Suprapubic skin (tissue), 4 donors: ENCODE results near the gene GABRP. TPM values are rescaled to one million over a fixed set of nuclear protein-coding genes. Genes with fewer than 3 reads are reported as not detected.

ENCODE experiments used
- DNase-seq, 2 donors: peaks; one replicate each; pipeline ENCODE4 v3.0.0-alpha.2; 2019; ENCODE audit warnings: low spot score in 2 of 2
- H3K27ac ChIP-seq: fragments of 200-600 bp; sonication (generic); one replicate; pipeline ENCODE4 v1.5.1; 2019
- H3K27me3 ChIP-seq: fragments of 200-600 bp; sonication (generic); one replicate; pipeline ENCODE4 v1.5.1; 2019
- H3K36me3 ChIP-seq: fragments of 200-600 bp; sonication (generic); one replicate; pipeline ENCODE4 v1.5.1; 2019
- H3K4me1 ChIP-seq: fragments of 200-600 bp; sonication (generic); one replicate; pipeline ENCODE4 v1.5.1; 2019
- H3K4me3 ChIP-seq: fragments of 200-600 bp; sonication (generic); one replicate; pipeline ENCODE4 v1.5.1; 2019; ENCODE audit warnings: mild to moderate bottlenecking
- H3K9me3 ChIP-seq: fragments of 200-600 bp; sonication (generic); one replicate; pipeline ENCODE4 v1.5.1; 2019
- EP300 ChIP-seq: sonication (generic); formaldehyde crosslinking; IDR thresholded peaks from one replicate; pipeline ENCODE4 v1.6.1; 2017; ENCODE audit warnings: antibody characterized with exemption
- POLR2A ChIP-seq, 2 donors: fragments of 450-650 bp; IDR thresholded peaks; one replicate each; pipeline ENCODE4 v1.6.1; 2017; ENCODE audit warnings: antibody characterized with exemption in 2 of 2, mild to moderate bottlenecking in 2 of 2, moderate library complexity in 2 of 2
- POLR2AphosphoS5 ChIP-seq, 3 donors: sonication (generic); formaldehyde crosslinking; IDR thresholded peaks; one replicate each; pipeline ENCODE4 v1.6.1; 2017; ENCODE audit warnings: antibody characterized with exemption in 3 of 3
- WGBS: methylation state at CpG from one replicate; pipeline ENCODE4 v1.1.5; 2018; 5-methylcytosine and 5-hydroxymethylcytosine counted together
- total RNA-seq, 4 donors: library from RNA; depleted of rRNA; stranded (reverse); fragments of >200 nt; gene quantifications; one replicate each; pipeline ENCODE4 v1.1.0, GENCODE V29; 2016
- TF ChIP-seq, protein P1 (sequence below), 2 donors: fragments of 200-600 bp in 1 of 2; fragments of 450-650 bp in 1 of 2; sonication (generic) in 1 of 2; IDR thresholded peaks; one replicate each; pipeline ENCODE4 v1.5.1; 2016 to 2019; ENCODE audit warnings: antibody characterized with exemption in 2 of 2, mild to moderate bottlenecking in 1 of 2, moderate library complexity in 1 of 2

Gene GABRP
- total RNA-seq, 4 donors from 2014 or later, result 8.0 to 24.3 (median 16.1) TPM

DNA sequence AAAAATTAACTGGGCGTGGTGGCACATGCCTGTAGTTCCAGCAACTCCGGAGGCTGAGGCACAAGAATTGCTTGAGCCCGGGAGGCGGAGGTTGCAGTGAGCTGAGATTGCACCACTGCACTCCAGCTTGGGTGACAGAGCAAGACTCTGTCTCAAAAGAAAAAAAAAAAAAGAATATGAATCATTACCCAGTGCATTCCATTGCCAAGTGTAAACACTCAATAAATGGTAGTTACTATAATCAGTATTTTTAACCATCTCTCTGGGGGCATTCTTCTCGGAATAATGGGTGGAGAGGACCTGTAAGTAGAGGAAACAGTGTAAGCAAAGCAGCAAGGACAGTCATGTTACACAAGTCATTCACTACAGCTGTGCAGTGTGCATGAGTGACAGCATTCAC, 64.5 kb downstream of the GABRP start:
- TF ChIP-seq POLR2A (IDR thresholded peaks at IDR 0.05) (no peak), POLR2AphosphoS5 (IDR thresholded peaks at IDR 0.05) (no peak), EP300 (no peak)
- TF ChIP-seq, protein P1, sequence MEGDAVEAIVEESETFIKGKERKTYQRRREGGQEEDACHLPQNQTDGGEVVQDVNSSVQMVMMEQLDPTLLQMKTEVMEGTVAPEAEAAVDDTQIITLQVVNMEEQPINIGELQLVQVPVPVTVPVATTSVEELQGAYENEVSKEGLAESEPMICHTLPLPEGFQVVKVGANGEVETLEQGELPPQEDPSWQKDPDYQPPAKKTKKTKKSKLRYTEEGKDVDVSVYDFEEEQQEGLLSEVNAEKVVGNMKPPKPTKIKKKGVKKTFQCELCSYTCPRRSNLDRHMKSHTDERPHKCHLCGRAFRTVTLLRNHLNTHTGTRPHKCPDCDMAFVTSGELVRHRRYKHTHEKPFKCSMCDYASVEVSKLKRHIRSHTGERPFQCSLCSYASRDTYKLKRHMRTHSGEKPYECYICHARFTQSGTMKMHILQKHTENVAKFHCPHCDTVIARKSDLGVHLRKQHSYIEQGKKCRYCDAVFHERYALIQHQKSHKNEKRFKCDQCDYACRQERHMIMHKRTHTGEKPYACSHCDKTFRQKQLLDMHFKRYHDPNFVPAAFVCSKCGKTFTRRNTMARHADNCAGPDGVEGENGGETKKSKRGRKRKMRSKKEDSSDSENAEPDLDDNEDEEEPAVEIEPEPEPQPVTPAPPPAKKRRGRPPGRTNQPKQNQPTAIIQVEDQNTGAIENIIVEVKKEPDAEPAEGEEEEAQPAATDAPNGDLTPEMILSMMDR (IDR thresholded peaks at IDR 0.05), result no peak
- no peaks in the 10 kb centered on the region for H3K4me1 ChIP-seq
- WGBS, result 60% methylated on average over 5 of the region's 5 CpGs
- H3K27me3 ChIP-seq, result peaks cover 2% of the 10 kb centered on the region
- H3K9me3 ChIP-seq, result no peaks in the 10 kb centered on the region
- DNase-seq, result no peak
- H3K4me3 ChIP-seq, result no peak overlapping the region
- H3K36me3 ChIP-seq, result no peaks in the 10 kb centered on the region
- no peak overlapping the region for H3K27ac ChIP-seq

DNA sequence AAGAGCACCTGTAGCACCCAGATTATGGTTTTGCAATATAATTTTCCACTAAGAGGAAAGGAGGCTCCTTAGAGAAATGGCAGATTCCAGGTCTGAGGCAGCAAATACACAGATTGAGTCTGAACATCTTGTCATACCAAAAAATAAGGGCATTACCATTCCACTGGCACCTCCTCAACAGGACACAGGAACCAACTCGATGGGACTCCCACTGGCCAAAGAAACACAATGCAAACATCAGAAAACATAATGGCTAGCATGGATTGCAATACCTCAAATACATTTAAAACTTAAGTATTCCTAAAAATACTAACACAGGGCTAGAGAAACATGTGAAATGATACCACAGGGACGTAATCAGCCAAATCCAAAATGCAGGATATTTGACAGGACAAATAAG, 65.8 kb downstream of the GABRP start:
- TF ChIP-seq POLR2AphosphoS5 (IDR thresholded peaks at IDR 0.05) (no peak), POLR2A (IDR thresholded peaks at IDR 0.05) (no peak), EP300 (no peak)
- TF ChIP-seq, protein P1 (IDR thresholded peaks at IDR 0.05), result no peak
- WGBS, result 66% methylated on average over 2 of the region's 2 CpGs

DNA sequence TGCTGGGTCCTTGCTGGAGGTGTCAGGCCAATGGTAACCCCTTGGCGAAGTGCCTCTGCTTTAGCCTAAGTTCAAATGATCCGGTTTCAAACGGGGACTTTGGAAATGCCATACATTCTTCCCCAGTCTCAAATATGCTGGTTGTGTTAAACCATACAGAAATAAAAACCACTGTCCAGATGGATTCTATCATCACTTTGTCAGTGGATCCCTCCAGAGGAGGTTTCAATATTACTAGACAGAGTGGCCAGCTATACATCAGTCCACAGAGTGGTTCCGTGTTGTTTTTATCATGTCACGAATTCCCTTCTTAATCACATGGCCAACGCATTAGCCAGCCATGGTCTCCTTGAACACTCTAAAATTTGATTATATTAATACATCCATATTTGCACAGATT, 71.0 kb downstream of the GABRP start:
- peaks cover 2% of the 10 kb centered on the region for H3K9me3 ChIP-seq
- no peaks in the 10 kb centered on the region for H3K36me3 ChIP-seq
- DNase-seq, result no peak
- no peak overlapping the region for H3K27ac ChIP-seq
- H3K4me3 ChIP-seq, result no peak overlapping the region
- H3K4me1 ChIP-seq, result no peaks in the 10 kb centered on the region
- WGBS, result 81% methylated on average over 6 of the region's 6 CpGs
- H3K27me3 ChIP-seq, result no peaks in the 10 kb centered on the region
- TF ChIP-seq EP300, result no peak
- TF ChIP-seq POLR2AphosphoS5 (IDR thresholded peaks at IDR 0.05), result no peak
- TF ChIP-seq, protein P1 (IDR thresholded peaks at IDR 0.05), result no peak
- no peak for TF ChIP-seq POLR2A (IDR thresholded peaks at IDR 0.05)

More for the DNA sequence above, 65.8 kb downstream of the GABRP start:
- no peak overlapping the region for H3K4me3 ChIP-seq
- no peaks in the 10 kb centered on the region for H3K36me3 ChIP-seq
- no peaks in the 10 kb centered on the region for H3K9me3 ChIP-seq
- no peaks in the 10 kb centered on the region for H3K4me1 ChIP-seq
- H3K27ac ChIP-seq, result no peak overlapping the region
- H3K27me3 ChIP-seq, result no peaks in the 10 kb centered on the region
- no peak for DNase-seq

DNA sequence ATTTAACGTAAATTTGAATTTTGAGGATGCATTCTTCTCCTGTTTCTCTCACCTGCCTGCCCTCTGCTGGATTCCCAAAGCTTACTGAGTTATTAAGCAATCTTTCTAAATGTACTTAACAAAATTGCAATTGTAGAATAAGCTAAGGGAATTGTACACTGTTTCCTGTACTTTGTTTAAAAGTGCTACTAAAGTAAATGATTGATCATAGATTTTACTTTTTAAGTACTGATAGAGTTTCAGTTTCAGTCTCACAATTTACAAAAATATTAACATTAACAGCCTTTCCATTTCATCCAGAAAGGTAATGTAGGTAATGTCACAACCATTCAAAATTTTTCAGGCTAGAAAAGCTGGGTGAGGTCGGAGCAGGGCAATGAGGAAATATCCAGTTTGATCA, 73.5 kb downstream of the GABRP start:
- Histone ChIP-seq H3K27me3 (peaks cover 8% of the 10 kb centered on the region), H3K9me3 (peaks cover 5% of the 10 kb centered on the region), H3K4me1 (peaks cover 2% of the 10 kb centered on the region), H3K36me3 (no peaks in the 10 kb centered on the region), H3K27ac (no peak overlapping the region), H3K4me3 (no peak overlapping the region)
- DNase-seq, result no peak
- TF ChIP-seq, protein P1 (IDR thresholded peaks at IDR 0.05), result no peak
- TF ChIP-seq EP300, result no peak
- TF ChIP-seq POLR2AphosphoS5 (IDR thresholded peaks at IDR 0.05), result no peak
- TF ChIP-seq POLR2A (IDR thresholded peaks at IDR 0.05), result no peak
- WGBS, result 90% methylated on average over 2 of the region's 2 CpGs

DNA sequence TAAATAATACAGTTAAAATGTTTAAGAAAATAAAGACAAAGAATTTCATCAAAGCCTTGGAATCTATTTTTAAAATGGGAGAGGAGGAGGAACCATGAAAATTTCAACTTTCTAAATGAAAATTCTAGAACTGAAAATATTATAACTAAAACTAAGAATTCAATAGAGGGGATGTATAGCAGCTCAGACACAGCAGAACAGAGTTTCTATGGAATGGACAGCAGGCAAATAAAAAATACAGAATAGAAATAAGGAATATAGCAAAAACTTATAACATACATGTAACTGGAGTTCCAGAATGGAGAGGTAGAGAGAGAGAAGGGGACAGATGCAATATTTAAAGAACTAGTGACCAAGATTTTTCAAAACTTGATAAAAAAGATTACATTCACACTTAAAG, 76.9 kb downstream of the GABRP start:
- Histone ChIP-seq H3K27me3 (peaks cover 13% of the 10 kb centered on the region), H3K4me3 (no peak overlapping the region), H3K9me3 (peaks cover 5% of the 10 kb centered on the region), H3K27ac (no peak overlapping the region), H3K4me1 (peaks cover 12% of the 10 kb centered on the region), H3K36me3 (no peaks in the 10 kb centered on the region)
- TF ChIP-seq EP300 (no peak), POLR2AphosphoS5 (IDR thresholded peaks at IDR 0.05) (no peak), POLR2A (IDR thresholded peaks at IDR 0.05) (no peak)
- TF ChIP-seq, protein P1 (IDR thresholded peaks at IDR 0.05), result no peak
- no peak for DNase-seq
